ENCODE results near the gene C11orf97.
"Not testable (repeated sequence)": the region's sequence is repeated elsewhere in the genome, so short reads cannot be mapped to it uniquely, and the experiment has no call there.

Gene C11orf97, protein sequence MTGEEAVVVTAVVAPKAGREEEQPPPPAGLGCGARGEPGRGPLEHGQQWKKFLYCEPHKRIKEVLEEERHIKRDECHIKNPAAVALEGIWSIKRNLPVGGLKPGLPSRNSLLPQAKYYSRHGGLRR

DNA sequence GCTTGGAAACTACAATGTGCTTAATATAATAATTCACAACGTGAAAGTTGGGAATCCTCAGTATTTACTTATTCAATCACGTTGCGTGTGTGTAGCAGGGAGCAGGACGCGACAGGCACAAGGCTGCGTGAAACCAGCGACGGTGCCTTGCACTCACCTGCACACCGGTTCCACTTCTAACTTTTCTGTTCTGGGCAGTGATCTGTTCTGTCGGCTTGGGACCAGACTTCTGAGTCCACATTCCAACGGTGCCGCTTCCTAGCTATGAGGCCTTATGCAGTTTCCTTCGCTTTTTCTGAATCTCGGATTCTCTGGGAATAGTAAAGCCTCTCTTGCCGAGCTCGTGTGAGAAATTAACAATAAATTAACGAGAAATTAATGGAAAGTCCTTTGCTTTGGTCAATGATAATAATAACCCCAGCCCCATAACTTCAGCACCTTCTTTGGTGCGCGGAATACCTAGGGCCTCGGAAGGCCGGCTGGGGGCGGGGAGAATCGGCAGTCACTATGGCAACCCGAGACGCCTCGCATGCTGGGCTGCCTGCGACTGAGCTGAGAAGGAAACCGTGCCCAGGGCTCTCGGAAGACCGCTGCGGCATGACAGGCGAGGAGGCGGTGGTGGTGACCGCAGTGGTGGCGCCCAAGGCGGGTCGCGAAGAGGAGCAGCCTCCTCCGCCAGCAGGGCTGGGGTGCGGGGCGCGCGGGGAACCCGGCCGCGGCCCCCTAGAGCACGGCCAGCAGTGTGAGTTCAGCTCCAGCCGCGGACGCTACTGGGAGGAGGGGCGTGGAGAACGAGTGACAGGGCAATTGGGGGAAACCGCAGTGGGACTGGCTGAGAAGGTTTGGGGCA, at the start of gene C11orf97:
Gene C11orf97 (plus strand): TSS at position 530 of the 850 bp plus-strand sequence. CDS start 68 bp downstream, at position 598.
- DNase-seq: peak; percentile 76

DNA sequence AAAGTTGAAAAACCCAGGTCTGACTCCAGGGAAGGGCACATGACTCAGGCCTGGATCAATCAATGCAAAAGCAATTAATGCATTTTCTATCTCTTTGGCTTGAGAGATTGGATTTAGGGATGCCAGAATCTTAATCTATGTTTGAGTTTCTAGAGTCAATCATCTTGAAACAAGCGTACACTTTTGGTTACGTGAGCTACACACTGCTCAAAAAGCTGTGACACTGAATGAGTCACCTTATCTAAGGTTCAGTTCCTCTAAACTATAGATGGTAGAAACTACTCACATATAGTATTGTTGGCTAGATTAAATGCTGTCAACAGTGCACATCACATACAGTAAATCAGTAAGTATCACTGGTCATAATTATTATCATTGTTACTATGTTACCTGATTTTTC, 42.8 kb upstream of the C11orf97 start:
- no peak for DNase-seq

DNA sequence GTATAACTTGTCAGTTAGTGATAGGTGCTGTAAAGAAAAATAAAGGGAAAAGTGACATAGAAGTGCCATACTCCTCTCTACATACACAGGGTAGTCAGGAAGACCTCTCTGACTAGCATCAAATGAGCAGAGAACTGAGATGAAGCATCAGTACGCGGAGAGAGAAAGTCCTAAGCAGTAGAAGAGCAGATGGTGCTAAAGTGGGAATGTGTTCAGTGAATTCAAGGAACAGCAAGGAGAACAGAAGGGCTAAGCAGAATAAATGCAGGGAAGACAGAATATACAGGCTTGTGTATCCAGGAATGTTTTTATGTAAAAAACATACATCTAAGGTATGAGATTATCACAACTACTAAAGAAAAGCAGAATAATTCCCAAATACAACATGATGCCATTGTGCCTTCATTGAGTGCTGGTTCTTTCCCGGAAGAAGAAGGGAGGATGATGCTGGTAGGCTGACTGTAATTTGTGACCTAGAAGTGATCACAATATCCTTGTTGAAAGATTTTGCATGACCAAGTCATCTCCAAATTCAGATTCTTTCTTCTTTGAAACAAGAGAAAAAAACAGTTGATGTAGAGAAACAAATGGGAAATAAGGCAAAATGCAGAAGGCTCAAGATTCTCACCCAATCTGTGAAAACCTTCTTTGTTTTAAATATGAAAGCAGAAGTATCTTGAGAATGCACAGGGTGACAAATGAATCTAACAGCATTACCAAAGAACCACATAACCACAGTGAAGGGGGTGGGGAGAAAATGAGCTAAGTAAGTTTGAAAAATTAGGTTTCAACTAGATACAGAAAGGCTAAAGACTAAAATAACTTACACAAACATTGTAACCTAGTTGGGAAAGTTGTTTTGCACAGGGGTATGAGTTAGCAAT, 39.1 kb upstream of the C11orf97 start:
- DNase-seq: no peak

DNA sequence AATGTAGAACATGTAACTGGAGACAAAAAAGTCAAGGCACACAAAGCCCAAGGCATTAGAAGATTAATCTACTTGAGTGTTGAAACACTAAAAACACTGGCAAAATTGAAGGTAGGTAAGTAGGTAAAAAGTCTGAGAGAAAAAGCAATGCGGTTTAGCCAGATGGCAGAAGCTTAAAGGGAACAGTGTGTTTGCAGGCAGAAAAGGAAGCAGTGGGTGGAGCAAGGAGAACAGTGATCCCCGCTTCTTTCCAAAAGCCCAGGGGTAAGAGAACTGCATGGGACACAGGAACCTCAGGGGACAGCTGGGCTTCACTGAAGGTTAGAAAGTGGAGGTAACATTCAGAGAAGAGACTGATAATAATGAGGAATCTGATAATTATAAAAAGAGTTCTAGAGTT, 34.6 kb upstream of the C11orf97 start:
- DNase-seq: no peak

DNA sequence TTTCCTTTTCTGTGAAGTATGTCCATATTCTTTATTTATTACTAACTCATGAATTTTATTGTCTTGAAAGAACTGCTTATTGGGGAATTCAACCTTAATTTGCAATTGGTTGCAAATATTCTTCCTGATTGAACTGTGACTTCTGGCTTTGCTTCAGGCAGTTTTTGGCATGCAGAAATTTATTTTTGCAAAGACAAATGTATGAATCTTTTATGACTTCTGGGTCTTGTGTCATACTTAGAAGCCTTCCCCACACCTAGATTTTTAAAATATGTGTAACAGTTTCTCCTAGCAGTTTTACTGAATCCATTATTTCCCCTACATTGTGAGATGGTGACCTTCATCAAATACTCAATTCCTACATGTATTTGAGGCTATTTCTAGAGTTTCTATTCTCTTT, 30.9 kb upstream of the C11orf97 start:
- no peak for DNase-seq

DNA sequence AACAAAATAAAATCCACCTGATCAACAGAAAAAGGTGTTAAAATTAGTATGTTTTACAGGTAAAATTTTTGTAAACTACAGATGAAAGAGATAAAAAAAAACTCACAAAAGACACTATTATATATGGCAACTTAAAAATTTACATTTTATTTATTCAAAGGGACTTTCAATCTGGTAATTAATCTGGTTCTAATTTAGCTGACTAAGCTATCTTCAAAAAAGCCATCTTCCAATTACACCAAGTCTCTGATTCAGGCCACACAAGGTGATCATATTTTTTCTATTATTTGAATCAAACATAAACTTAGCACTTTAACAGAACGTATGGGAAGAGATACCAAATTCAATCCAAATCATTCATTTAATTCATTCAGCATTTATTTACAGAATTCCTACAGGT, 26.2 kb upstream of the C11orf97 start:
- no peak for DNase-seq

DNA sequence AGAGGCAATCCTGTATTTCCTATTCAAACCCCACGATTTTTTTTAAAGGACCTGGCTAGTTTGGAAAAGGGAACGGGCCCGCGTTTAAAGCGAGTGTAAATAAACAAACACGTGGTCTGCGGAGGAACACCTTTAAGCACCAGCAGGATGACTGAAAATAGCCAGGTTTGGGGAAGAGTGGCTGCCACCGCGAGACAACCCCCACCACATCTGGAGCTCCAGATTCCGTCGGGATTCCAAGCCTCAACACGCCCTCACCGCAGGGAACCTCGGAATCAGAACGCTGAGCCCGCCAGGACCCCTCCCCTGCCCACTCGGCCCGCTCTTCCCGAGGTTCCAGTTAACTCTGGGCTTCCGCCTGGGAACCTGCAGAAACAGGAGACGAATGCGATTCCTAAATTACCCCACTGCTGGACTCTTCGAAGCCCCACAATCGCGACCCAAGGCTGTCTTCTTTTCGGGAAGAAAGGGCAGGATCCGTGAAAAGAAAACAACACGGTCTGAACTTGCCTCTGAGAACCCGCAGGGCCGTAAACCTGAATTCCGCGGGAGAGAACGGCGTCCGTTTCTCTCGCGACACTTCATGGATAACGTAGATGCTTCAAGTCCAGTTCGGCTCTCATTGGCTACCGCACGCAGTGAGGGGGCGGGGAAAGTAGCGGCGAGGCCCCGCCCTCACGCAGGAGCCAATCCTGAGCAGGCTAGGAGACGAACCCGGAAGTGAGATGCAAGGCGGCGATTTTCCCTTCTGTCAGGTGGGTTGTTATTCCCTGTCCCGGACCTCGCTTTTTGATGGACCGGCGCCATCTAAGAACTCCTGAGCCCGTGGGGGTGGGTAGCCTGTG, 18.8 kb upstream of the C11orf97 start, which contains the start of the genes ANKRD49 and MRE11:
Gene ANKRD49 (plus strand): TSS at position 704 of the 845 bp plus-strand sequence. CDS start 2,710 bp downstream, outside the sequence.
Gene MRE11 (minus strand): TSS at position 564 of the 845 bp plus-strand sequence. CDS start 1,043 bp downstream, outside the sequence.
- DNase-seq: peak; percentile 94

DNA sequence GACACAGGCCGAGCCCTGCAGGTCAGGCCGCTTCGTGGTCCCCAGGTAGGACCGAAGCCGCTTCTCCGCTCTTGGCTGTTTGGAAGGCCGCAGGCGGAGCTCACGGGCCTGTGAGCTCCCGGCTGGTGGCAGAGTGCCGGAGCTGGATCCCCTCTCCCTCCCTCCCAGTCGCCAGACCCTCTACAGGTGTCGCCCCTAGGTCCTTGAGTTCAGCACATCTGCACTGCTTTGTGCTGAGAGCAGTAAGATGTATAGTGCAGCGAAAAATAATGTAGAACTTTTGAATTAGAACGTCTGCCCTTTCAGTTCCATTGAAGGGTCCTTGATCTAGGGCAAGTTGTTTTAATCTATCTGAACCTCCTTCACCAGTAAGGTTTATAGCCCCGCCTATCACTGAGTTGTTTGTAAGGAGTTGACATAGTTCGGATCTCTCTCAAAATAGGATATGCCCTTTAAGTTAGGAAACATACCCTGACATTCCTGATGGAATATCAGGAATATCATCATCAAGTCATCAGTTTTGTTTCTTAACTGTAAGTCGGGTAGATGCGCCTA, 18.1 kb upstream of the C11orf97 start:
- DNase-seq: no peak

DNA sequence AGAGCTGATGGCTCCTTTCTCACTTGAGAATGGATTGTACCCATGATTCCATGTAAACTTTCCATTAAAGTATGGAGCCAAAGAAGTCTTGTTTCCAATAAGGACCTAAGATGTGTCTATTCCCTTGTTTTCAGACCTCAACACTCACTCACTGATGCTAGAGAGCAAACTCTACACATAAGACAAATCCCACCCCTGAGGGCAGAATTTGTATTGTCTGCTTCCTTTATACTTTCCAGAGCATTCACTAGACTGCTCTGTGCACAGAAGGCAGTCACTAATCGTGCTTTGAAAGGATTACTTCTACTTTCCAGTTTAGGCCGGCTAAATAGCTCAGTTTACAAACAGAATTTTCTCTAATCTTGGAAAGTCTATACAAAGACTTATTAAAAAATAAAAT, 12.1 kb upstream of the C11orf97 start:
- no peak for DNase-seq

DNA sequence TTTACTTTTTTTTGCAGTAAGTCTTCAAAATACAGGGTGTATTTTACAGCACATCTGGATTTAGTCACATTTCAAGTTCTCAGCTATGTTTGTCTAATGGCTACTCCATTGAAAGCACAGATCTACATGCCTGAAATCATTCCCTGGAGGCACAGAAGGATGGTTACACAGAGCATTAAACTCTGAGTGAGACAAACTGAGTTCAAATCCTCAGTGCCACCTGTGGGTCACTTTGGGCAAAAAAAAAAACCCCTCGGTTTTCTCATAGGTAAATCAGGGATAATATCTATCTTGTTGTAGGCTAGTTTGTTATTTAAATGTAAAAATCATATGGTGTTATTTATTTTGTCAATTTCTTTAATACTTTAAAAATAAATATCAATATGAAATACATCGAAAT, 10.7 kb upstream of the C11orf97 start:
- DNase-seq: no peak

DNA sequence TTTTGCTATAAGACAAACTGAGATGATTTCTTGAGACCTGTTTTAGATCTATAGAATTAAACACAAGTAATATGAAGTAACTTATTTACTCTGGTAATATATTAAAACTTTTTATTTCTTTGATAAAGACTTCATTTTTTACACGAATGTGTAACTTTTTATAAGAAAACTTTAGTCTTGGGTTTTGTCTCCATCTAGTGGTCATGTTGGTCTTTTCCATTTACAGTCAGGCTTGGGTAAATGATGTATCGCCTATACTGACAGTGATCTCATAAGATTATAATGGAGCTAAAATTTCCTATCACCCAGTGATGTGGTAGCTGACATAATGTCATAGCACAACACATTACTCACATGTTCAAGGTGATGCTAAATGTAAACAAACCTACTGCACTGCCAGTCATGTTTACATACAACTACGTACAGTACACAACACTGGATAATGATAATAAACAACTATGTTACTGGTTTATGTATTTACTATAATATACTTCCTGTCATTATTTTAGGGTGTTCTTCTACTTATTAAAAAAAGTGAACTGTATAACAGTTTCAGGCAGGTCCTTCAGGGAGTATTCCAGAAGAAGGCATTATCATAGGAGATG, 7.5 kb upstream of the C11orf97 start:
- no peak for DNase-seq

DNA sequence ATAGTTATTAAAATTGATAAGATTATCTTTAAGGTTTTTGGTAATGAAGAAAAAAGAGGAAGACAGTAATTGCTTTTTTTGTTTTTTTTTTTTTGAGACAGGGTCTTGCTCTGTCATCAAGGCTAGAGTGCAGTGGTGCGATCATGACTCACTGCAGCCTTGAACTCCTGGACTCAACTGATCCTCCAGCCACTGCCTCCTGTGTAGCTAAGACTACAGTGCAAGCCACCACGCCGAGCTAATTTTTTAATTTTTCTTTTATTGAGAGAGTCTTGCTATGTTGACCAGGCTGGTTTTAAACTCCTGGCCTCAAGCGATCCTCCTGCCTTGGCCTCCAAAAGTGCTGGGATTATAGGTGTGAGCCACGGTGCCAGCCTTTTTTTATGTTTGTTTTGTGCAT, 5.7 kb upstream of the C11orf97 start:
- DNase-seq: not testable (repeated sequence)

DNA sequence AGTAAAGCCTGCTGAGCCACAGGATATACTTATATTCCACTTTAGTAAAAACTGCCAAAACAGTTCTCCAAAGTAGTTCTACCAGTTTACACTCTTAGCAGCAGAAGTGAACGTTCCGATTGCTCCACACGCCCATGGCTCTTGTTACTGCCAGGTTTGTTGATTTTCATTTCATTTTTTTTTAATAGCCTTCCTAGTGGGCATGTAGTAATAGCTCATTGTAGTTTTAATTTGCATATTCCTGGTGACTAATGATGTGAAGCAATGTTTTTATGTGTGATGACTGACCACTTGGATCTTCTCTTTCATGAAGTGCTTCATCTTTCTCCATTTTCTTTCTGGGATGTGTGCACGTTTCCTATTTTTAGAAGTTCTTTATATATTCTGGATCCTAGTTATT, 4.8 kb upstream of the C11orf97 start:
- no peak for DNase-seq

DNA sequence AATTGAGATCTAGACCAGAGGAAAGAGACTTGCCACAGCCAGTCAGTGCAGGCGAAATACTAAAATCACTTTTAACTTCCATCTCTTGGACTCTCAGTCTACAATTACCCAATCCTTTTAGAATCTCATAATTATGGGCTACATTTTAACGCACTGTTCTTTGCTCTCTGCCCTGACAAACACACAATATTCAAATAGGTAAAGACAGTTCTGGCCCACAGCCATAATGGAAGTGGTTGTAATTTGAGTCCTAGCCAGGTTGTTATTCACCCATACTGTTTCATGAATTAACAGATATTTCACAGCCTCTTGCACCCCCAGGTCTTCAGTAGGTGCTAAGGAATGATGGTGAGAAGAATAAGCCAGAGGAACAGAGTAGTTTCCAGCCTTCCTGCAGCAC, 830 bp downstream of the C11orf97 start:
- DNase-seq: no peak

DNA sequence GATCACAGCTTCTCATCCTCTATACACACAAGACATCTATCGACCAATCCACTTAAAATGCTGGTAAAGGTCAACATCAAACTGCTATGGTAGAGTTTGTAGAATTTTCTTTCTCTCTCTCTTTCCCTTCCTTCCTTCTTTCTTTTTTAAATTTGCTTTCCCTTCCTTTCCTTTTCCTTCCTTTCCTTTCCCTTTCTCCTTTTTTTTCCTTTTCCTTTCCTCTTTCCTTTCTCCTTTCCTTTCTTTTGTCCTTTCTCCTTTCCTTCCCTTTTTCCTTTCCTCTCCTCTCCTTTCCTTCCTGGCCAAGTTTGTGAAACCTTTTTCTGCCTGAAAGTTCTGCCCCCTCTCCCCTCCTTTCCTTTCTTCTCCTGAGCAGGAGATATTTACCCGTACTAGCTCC, 3.1 kb downstream of the C11orf97 start:
- DNase-seq: no peak

DNA sequence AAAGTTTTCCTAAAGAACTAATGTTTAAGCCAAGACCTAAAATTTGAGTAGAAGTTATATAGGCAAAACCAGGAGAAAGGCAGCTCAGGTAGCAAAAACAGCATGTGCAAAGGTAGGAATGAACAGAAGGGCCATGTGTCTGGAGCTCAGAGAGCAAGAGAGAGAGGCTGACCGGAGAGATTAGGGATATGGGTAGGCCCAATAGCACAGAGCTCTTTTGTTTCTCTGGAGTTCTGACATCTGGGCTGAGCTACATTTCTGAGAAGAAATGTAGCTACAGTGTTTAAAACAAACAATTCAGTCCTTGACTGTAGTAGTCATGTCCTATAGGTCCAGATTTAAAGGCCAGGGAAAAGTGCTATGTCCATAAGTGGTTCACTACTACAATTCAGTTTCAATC, 4.5 kb downstream of the C11orf97 start:
- DNase-seq: no peak

DNA sequence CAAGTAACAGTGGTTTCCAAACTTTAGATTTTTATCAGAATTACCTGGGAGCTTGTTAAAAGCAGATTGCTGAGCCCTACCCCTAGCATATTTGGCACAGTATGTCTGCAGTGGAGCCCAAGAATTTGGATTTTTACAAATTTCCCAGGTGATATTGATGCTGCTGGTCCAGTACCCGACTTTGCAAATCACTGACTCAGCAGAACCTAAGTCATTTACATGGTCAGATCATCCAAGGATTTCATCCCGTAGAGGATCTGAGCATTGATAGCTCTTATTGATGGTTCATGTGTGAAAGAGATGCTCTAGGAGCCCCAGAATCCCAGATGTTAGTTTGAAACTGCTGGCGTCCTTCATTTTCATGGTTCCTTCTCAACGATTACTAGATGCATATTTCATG, 6.0 kb downstream of the C11orf97 start:
- no peak for DNase-seq

DNA sequence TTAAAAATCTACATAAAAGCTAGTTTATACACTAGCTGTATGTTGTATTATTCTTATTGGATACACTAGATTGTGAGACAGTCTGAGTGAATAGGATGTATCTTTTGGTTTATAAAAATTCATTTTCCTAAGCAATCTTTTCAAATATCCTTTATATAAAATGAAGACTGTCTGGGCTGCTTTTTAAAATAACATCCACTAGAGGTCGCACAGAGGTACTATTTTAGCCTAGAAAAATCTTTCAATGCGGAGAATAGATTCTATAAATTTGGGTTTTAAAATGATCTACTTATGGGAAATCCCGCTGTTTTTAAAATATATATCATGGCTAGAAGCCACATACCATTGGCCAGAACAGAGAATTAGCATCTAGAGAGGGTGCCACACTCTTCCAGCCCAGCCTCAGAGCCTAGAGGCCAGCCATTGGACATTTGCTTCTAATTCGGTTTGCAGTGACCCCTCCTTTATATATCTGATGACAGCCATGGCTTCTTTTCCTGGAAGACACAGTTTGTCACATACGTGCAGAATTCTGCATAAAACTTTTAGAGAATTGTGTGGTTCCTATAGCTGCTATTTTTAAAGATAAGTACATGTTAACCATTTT, 7.3 kb downstream of the C11orf97 start:
- DNase-seq: no peak

DNA sequence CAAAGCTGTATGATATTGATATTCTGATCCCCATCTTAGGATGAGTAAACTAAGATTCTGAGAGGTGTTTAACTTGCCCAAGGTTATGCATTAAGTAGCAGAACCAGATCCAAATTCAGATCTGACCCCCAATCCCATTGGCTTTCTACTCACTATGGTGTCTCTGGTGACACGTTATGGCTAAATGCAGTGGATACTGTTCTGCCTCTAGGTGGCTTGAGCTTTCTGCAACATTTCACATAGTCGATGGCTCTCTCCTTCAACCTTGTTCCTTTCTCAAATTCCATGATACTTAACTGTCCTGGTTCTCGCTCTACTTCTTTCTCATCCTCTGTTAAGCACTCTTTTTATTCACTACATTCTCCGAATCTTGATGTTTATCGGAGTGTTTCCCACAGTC, 9.4 kb downstream of the C11orf97 start:
- no peak for DNase-seq

DNA sequence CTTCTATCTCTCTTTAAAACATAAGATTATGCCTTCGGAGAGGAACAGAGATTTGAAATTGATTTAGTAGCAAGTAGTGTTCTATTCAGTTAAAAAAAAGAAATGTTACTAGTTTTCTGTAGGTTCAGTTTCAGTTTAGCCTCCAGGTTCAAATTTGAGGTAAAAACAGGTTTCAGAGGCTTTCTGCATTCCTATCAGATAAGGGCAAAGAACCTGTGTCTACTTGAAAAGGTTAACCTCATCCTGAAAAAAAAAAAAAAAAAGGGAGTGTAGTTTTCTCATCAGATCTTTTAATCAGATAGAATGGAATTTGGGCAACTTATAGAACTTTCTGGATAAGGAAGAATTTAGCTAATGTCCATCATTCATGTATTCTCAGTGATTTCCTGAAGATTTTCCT, 12.1 kb downstream of the C11orf97 start:
- DNase-seq: no peak

Data from activated CD8-positive, alpha-beta memory T cell treated with anti-CD3 and anti-CD28 coated beads, Interleukin-2, amount 50 U/mL, for 48 hours (primary cell).